Umbilical cord (tissue), 2 donors: ENCODE results near the gene TNFRSF25. TPM values are rescaled to one million over a fixed set of nuclear protein-coding genes. Genes with fewer than 3 reads are reported as not detected.

ENCODE experiments used
- DNase-seq: peaks from one replicate; pipeline ENCODE4 v3.0.0-alpha.2; 2015; ENCODE audit warnings: low spot score
- total RNA-seq: library from RNA; depleted of rRNA; stranded (reverse); fragments of >200 nt; gene quantifications from one replicate; pipeline ENCODE4 v1.2.3, GENCODE V29; 2014; ENCODE audit warnings: low replicate concordance; ENCODE audit not compliant: insufficient read depth

TNFRSF25 gene
- total RNA-seq = 21.4 TPM

GRCh38 chr1:6466023-6466422 is at the start of gene TNFRSF25:
Gene TNFRSF25 (minus strand): TSS chr1:6466173. CDS start chr1:6466107, 66 bp downstream.
- DNase-seq = no peak

- no peak for DNase-seq
Measured at GRCh38 chr1:6515771-6516170, 49.8 kb upstream of the TNFRSF25 start.

GRCh38 chr1:6513320-6513801 is 47.4 kb upstream of the TNFRSF25 start:
- no peak for DNase-seq

GRCh38 chr1:6512908-6513280 is 46.9 kb upstream of the TNFRSF25 start:
- no peak for DNase-seq

GRCh38 chr1:6512245-6512907 is 46.4 kb upstream of the TNFRSF25 start:
- DNase-seq = no peak

GRCh38 chr1:6511561-6512244 is 45.7 kb upstream of the TNFRSF25 start:
- DNase-seq = no peak

- no peak for DNase-seq
Measured at GRCh38 chr1:6511056-6511455, 45.1 kb upstream of the TNFRSF25 start.

GRCh38 chr1:6510493-6510892 is 44.5 kb upstream of the TNFRSF25 start:
- DNase-seq = no peak

- DNase-seq = no peak
Measured at GRCh38 chr1:6509919-6510291, 43.9 kb upstream of the TNFRSF25 start.

- DNase-seq = no peak
Measured at GRCh38 chr1:6509220-6509918, 43.4 kb upstream of the TNFRSF25 start.

GRCh38 chr1:6508816-6509189 is 42.8 kb upstream of the TNFRSF25 start:
- no peak for DNase-seq

GRCh38 chr1:6508154-6508815 is 42.3 kb upstream of the TNFRSF25 start:
- DNase-seq = no peak

- no peak for DNase-seq
Measured at GRCh38 chr1:6507461-6507911, 41.5 kb upstream of the TNFRSF25 start.

GRCh38 chr1:6507037-6507428 is 41.1 kb upstream of the TNFRSF25 start:
- DNase-seq = no peak

GRCh38 chr1:6506210-6507036 is 40.5 kb upstream of the TNFRSF25 start:
- no peak for DNase-seq

GRCh38 chr1:6505367-6506209 is 39.6 kb upstream of the TNFRSF25 start:
- no peak for DNase-seq

- no peak for DNase-seq
Measured at GRCh38 chr1:6504887-6505286, 38.9 kb upstream of the TNFRSF25 start.

GRCh38 chr1:6503884-6504602 is 38.1 kb upstream of the TNFRSF25 start:
- DNase-seq = no peak
